GM08714 (cell line): ENCODE results near the gene ATXN1.

Source experiments
- H3K4me3 ChIP-seq: fragments of 200-500 bp; sonication (Bioruptor generic); 2 replicates; pipeline ENCODE4 v1.5.1; 2014; ENCODE audit warnings: mild to moderate bottlenecking, low read length, inconsistent platforms
- ZNF274 ChIP-seq: IDR thresholded peaks from 2 replicates; pipeline ENCODE4 v1.6.1; 2012; ENCODE audit warnings: mild to moderate bottlenecking, low read depth, low read length

Gene ATXN1

GRCh38 chr6:16257999-16258708 lies 503.1 kb downstream of the ATXN1 start:
- no peak for TF ChIP-seq ZNF274
- H3K4me3 ChIP-seq: no peak overlapping the region

DNA sequence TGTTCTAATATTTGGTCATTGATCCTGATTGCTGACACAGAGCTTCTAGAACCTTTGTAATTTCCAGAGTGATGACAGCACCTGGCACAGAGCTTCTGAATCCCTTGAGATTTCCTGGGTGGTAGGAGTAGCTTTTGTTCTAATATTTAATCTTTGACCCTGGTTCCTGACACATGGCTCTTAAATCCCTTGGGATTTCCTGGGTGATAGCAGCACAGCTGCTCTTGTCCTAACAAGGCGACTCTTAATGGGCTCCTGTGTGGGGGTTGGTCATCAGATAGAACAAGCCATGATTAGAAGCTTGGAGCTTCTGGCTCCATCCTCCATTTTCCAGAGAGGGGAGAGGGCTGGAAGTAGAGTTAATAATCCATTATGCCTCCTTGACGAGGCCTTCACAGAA lies 504.5 kb downstream of the ATXN1 start:
- no peak for TF ChIP-seq ZNF274
- H3K4me3 ChIP-seq: no peak overlapping the region

DNA sequence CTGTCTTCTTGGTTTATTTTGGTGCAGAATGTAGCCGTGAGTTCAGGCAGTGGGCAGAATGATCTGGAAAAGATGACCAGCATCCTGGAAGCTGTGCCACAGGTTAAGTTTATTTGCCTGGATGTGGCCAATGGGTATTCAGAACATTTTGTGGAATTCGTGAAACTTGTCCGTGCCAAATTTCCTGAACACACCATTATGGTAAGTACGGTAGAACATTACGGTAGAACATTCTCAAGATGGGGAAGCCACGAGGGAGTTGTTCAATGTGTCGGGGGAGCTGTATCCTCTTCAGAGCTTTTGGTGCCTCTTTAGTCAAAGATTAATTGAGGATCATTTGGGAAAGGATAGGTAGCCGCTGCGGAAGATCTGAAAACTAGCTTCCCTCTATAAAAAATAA lies 506.7 kb downstream of the ATXN1 start:
- no peak overlapping the region for H3K4me3 ChIP-seq
- TF ChIP-seq ZNF274: no peak

DNA sequence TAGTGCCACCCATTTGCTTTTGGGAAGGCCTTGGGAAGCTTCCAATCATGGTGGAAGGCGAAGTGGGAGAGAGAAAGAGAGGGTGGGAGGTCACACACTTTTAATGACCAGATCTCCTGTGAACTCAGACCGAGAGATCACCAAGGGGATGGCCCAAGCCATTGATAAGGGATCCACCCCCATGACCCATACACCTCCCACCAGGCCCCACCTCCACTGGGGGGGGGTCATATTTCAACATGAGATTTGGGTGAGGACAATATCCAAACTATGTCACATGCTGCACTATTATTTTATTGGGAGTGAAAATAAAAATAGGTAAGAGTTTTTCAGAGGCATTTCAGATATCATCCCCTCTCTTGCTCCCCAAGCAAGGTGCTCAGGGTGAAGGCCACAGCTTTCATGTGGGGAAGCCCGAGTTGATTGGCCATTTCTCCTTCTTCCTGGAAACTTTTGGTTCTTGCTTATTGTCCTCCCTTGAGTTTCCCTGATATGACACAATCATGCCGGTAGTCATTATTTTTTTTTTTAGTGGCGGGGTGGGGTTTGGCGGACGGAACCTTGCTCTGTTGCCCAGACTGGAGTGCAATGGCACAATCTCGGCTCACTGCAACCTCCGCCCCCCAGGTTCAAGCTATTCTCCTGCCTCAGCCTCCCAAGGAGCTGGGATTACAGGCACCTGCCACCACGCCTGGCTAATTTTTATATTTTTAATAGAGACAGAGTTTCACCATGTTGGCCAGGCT lies 507.7 kb downstream of the ATXN1 start:
- H3K4me3 ChIP-seq: no peak overlapping the region
- TF ChIP-seq ZNF274: no peak

DNA sequence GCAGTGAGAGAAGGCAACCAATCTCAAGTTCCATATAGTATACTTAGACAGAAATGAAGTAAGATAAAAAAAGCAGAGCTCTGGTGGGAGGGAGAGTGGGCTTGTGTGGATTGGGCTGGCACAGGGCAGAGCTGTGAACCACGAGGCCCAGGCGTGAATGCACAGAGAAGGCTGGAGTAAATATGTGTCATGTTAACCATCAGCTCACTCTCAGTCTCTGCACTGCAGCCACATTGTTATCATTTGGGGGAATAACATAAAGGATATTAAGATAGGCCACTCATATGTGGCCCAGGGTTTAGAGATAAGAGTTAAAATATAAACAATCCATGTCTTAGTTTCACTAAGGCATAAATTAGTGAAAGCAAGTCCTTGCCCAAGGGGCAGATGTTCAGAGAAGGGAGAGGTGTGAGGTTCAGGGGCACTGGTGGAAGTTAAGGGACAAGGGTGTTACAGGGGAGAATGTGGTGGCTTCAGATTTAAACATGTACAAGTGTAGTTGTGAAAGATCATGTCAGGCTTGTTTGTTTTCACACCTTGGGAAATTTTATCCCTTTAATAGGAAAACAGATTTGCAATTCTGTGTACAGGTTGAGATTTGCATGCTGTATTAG lies 508.5 kb downstream of the ATXN1 start:
- no peak overlapping the region for H3K4me3 ChIP-seq
- TF ChIP-seq ZNF274: no peak

GRCh38 chr6:16251706-16252105 lies 509.6 kb downstream of the ATXN1 start:
- H3K4me3 ChIP-seq: no peak overlapping the region
- TF ChIP-seq ZNF274: no peak

DNA sequence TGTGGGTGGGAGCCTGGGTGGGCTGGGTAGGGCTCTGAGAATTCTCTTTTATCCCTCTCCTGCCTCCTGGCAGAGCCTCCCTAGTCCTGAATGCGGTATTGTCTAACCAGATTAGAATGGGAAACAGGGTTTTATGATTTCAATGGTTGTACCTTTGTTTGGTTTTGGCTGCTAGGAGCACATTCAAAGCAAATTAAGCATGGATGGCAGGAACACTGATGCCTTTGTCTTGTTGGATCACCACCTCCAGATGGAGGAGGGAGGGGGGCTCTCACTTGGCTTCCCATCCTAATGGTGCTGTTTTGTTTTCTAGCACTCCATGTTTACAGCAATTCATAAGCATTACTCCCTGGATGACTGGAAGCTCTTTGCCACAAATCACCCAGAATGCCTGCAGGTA lies 511.3 kb downstream of the ATXN1 start:
- no peak for TF ChIP-seq ZNF274
- H3K4me3 ChIP-seq: no peak overlapping the region
